Measurements from ENCODE around the gene PEAK3.

Gene PEAK3

DNA sequence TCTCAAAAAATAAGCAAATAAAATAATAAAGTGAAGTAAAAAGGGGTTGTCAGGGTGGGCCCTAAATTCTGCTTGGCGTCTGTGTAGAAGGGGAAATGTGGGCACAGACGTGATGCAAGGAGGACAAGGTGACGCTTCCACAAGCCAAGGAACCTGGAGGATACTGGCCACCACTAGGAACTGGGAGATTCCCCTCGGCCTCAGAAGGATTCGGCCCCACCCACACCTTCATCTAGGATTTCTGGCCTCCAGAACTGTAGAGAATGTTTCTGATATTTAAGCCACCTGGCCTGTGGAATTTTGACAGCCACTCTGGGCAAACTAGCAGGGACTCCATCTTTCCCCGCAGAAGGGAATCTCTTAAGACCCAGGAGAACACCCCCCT is 47.0 kb downstream of the PEAK3 start:
- ChIA-PET CTCF (interaction anchor here (1.2 to 1.4 kb wide), 2 partner anchors 66 to 80 kb away, joined by 4 read pairs; no protein-coding TSS in a partner anchor), POLR2A (interaction anchor here (1.4 kb wide), 1 partner anchor 34 kb away, joined by 6 read pairs; no protein-coding TSS in a partner anchor)
- DNase-seq: no peak
- no peaks in the 10 kb centered on the region for H3K9me3 ChIP-seq (ENCODE audit: control extremely low read depth in 1 of 5, control insufficient read depth in 4 of 5, insufficient read depth in 2 of 5, low read depth in 1 of 5, low read length in 4 of 5)
- H3K27me3 ChIP-seq (replicated peaks in 2 of 5; ENCODE audit: control insufficient read depth in 4 of 5, insufficient read depth in 5 of 5, low read length in 4 of 5): no peaks in the 10 kb centered on the region
- H3K36me3 ChIP-seq (ENCODE audit: control insufficient read depth in 4 of 4, insufficient read depth in 4 of 4, low read length in 3 of 4): peaks cover 3 to 47% (median 33%) of the 10 kb centered on the region in 4 experiments
- peak overlapping the region in 1 of 2 experiments; percentile 94 for H3K27ac ChIP-seq (ENCODE audit: insufficient read depth in 1 of 2, low read depth in 1 of 2, low read length in 2 of 2, poor library complexity in 1 of 2, severe bottlenecking in 2 of 2)
- H3K4me3 ChIP-seq (ENCODE audit: control insufficient read depth in 1 of 7, extremely low read depth in 1 of 7, insufficient read depth in 4 of 7, low read depth in 2 of 7, low read length in 6 of 7): peak overlapping the region; percentile 59 to 86 (median 79)
- WGBS (ENCODE audit: insufficient coverage): 88% methylated on average over 6 of the region's 6 CpGs
- H3K4me1 ChIP-seq (ENCODE audit: control extremely low read depth in 1 of 4, control insufficient read depth in 4 of 4, insufficient read depth in 4 of 4, low read length in 3 of 4): peaks cover 0 to 50% (median 47%) of the 10 kb centered on the region in 4 experiments

GRCh38 chr19:2233601-2234280 is 48.2 kb downstream of the PEAK3 start:
- Histone ChIP-seq H3K4me3 (ENCODE audit: control insufficient read depth in 1 of 7, extremely low read depth in 1 of 7, insufficient read depth in 4 of 7, low read depth in 2 of 7, low read length in 6 of 7) (no peak overlapping the region), H3K27me3 (replicated peaks in 2 of 5; ENCODE audit: control insufficient read depth in 4 of 5, insufficient read depth in 5 of 5, low read length in 4 of 5) (no peaks in the 10 kb centered on the region), H3K27ac (ENCODE audit: insufficient read depth in 1 of 2, low read depth in 1 of 2, low read length in 2 of 2, poor library complexity in 1 of 2, severe bottlenecking in 2 of 2) (no peak overlapping the region), H3K4me1 (ENCODE audit: control extremely low read depth in 1 of 4, control insufficient read depth in 4 of 4, insufficient read depth in 4 of 4, low read length in 3 of 4) (peaks cover 0 to 37% (median 35%) of the 10 kb centered on the region in 4 experiments), H3K9me3 (ENCODE audit: control extremely low read depth in 1 of 5, control insufficient read depth in 4 of 5, insufficient read depth in 2 of 5, low read depth in 1 of 5, low read length in 4 of 5) (no peaks in the 10 kb centered on the region), H3K36me3 (ENCODE audit: control insufficient read depth in 4 of 4, insufficient read depth in 4 of 4, low read length in 3 of 4) (peaks cover 3 to 58% (median 46%) of the 10 kb centered on the region in 4 experiments)
- no peak for DNase-seq
- ChIA-PET CTCF (interaction anchor here (0.6 to 1.9 kb wide), 2 partner anchors 9 to 220 kb away, joined by 3 to 6 read pairs; no protein-coding TSS in a partner anchor), POLR2A (no interaction called here)
- 97% methylated on average over 22 of the region's 25 CpGs for WGBS (ENCODE audit: insufficient coverage)

DNA sequence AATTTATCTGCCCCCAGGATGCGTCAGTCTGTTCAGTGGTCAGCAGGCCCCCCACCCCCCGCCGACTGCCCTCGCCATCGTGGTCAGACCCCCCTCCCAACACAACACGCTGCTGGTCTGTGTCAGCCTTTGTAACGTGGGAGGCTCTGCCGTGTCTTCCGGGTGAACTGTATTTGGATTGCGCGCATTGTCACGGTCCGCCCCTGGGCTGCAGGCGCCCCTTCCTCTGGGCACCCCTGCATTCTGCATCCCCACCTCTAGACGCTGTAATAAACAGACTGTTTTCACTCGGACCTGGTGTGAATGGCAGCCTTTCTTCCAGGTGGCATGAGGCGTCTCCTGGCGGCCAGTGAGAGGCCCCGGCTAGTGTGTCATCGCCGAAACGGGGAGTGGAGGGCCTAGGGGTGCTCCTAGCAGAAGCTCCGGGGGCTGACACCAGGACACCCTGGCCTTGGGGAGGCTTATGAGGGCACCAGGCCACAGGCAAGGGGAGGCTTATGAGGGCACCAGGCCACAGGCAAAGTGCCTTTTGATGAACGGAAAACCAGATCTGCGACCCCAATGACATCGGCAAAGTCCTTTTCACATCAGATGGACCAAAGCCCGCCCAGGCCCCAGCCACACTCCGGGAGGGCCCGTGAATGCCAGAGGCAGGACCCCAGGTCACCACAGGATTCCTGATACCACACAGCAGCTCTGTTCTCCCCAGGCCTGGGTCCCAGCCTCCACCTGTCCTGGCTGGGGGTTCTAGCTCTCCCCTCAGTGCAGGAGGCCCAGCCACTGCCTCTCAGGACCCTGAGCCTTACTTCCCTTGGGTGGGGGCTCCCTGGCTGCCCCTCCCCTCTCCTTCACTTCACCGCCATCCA is 49.5 kb downstream of the PEAK3 start:
- no peak overlapping the region for H3K27ac ChIP-seq (ENCODE audit: insufficient read depth in 1 of 2, low read depth in 1 of 2, low read length in 2 of 2, poor library complexity in 1 of 2, severe bottlenecking in 2 of 2)
- no peaks in the 10 kb centered on the region for H3K9me3 ChIP-seq (ENCODE audit: control extremely low read depth in 1 of 5, control insufficient read depth in 4 of 5, insufficient read depth in 2 of 5, low read depth in 1 of 5, low read length in 4 of 5)
- DNase-seq: no peak
- H3K27me3 ChIP-seq (replicated peaks in 2 of 5; ENCODE audit: control insufficient read depth in 4 of 5, insufficient read depth in 5 of 5, low read length in 4 of 5): no peaks in the 10 kb centered on the region
- H3K4me3 ChIP-seq (ENCODE audit: control insufficient read depth in 1 of 7, extremely low read depth in 1 of 7, insufficient read depth in 4 of 7, low read depth in 2 of 7, low read length in 6 of 7): no peak overlapping the region
- POLR2A ChIA-PET: no interaction called here
- CTCF ChIA-PET: interaction anchor here (1.9 kb wide), 1 partner anchor 8 kb away, joined by 6 read pairs; no protein-coding TSS in a partner anchor
- peaks cover 0 to 25% (median 23%) of the 10 kb centered on the region in 4 experiments for H3K4me1 ChIP-seq (ENCODE audit: control extremely low read depth in 1 of 4, control insufficient read depth in 4 of 4, insufficient read depth in 4 of 4, low read length in 3 of 4)
- WGBS (ENCODE audit: insufficient coverage): 96% methylated on average over 20 of the region's 30 CpGs
- peaks cover 3 to 63% (median 52%) of the 10 kb centered on the region in 4 experiments for H3K36me3 ChIP-seq (ENCODE audit: control insufficient read depth in 4 of 4, insufficient read depth in 4 of 4, low read length in 3 of 4)

- POLR2A ChIA-PET: no interaction called here
- WGBS (ENCODE audit: insufficient coverage): 93% methylated on average over 18 of the region's 21 CpGs
- no peak overlapping the region for H3K27ac ChIP-seq (ENCODE audit: insufficient read depth in 1 of 2, low read depth in 1 of 2, low read length in 2 of 2, poor library complexity in 1 of 2, severe bottlenecking in 2 of 2)
- CTCF ChIA-PET: interaction anchor here (1.8 kb wide), 1 partner anchor 80 kb away, joined by 5 read pairs; the partner anchor contains the start of gene AP3D1
- H3K36me3 ChIP-seq (ENCODE audit: control insufficient read depth in 4 of 4, insufficient read depth in 4 of 4, low read length in 3 of 4): peaks cover 3 to 70% (median 53%) of the 10 kb centered on the region in 4 experiments
- peaks cover 0 to 18% (median 18%) of the 10 kb centered on the region in 4 experiments for H3K4me1 ChIP-seq (ENCODE audit: control extremely low read depth in 1 of 4, control insufficient read depth in 4 of 4, insufficient read depth in 4 of 4, low read length in 3 of 4)
- no peak overlapping the region for H3K4me3 ChIP-seq (ENCODE audit: control insufficient read depth in 1 of 7, extremely low read depth in 1 of 7, insufficient read depth in 4 of 7, low read depth in 2 of 7, low read length in 6 of 7)
- no peaks in the 10 kb centered on the region for H3K27me3 ChIP-seq (replicated peaks in 2 of 5; ENCODE audit: control insufficient read depth in 4 of 5, insufficient read depth in 5 of 5, low read length in 4 of 5)
- H3K9me3 ChIP-seq (ENCODE audit: control extremely low read depth in 1 of 5, control insufficient read depth in 4 of 5, insufficient read depth in 2 of 5, low read depth in 1 of 5, low read length in 4 of 5): no peaks in the 10 kb centered on the region
- no peak for DNase-seq
These were observed 50.3 kb downstream of the PEAK3 start for GRCh38 chr19:2231621-2232221.

GRCh38 chr19:2230807-2231533 is 51.0 kb downstream of the PEAK3 start:
- Histone ChIP-seq H3K9me3 (ENCODE audit: control extremely low read depth in 1 of 5, control insufficient read depth in 4 of 5, insufficient read depth in 2 of 5, low read depth in 1 of 5, low read length in 4 of 5) (no peaks in the 10 kb centered on the region), H3K4me3 (ENCODE audit: control insufficient read depth in 1 of 7, extremely low read depth in 1 of 7, insufficient read depth in 4 of 7, low read depth in 2 of 7, low read length in 6 of 7) (no peak overlapping the region), H3K27ac (ENCODE audit: insufficient read depth in 1 of 2, low read depth in 1 of 2, low read length in 2 of 2, poor library complexity in 1 of 2, severe bottlenecking in 2 of 2) (no peak overlapping the region), H3K4me1 (ENCODE audit: control extremely low read depth in 1 of 4, control insufficient read depth in 4 of 4, insufficient read depth in 4 of 4, low read length in 3 of 4) (peaks cover 0 to 16% (median 15%) of the 10 kb centered on the region in 4 experiments), H3K36me3 (ENCODE audit: control insufficient read depth in 4 of 4, insufficient read depth in 4 of 4, low read length in 3 of 4) (peaks cover 3 to 78% (median 57%) of the 10 kb centered on the region in 4 experiments), H3K27me3 (replicated peaks in 2 of 5; ENCODE audit: control insufficient read depth in 4 of 5, insufficient read depth in 5 of 5, low read length in 4 of 5) (no peaks in the 10 kb centered on the region)
- ChIA-PET CTCF (interaction anchor here (1.0 to 1.8 kb wide), 5 partner anchors 14 to 88 kb away, joined by 3 to 5 read pairs (median 3); partner anchors contain the start of gene AP3D1), POLR2A (interaction anchor here (1.0 kb wide), 1 partner anchor 62 kb away, joined by 3 read pairs; no protein-coding TSS in a partner anchor)
- DNase-seq: no peak
- WGBS (ENCODE audit: insufficient coverage): 93% methylated on average over 3 of the region's 12 CpGs

DNA sequence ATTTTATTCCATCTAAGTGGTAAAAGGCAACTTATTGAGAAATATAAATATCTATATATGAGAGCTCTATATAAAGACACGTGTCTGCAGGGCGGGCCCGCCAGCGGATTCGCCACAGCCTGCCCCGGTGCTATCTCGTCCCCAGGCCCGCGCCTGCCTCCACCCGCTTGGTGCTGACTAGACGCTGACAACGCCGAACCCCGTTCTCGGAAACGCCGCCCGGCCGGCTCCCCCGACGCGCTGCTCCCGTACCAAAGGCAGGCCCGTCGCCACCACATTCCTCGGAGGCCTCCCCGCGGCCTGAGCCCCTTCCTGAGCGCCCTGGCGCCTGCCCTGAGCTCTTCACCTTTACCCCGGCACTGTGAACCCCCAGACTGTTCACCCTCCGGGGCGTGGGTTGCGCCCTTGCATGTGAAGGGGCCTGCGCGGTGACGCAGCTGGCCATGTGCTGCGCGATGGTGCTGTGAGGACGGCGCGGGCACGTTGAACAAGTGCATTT is 51.9 kb downstream of the PEAK3 start:
- peaks cover 6 to 87% (median 65%) of the 10 kb centered on the region in 4 experiments for H3K36me3 ChIP-seq (ENCODE audit: control insufficient read depth in 4 of 4, insufficient read depth in 4 of 4, low read length in 3 of 4)
- no peak for DNase-seq
- H3K27me3 ChIP-seq (replicated peaks in 2 of 5; ENCODE audit: control insufficient read depth in 4 of 5, insufficient read depth in 5 of 5, low read length in 4 of 5): no peaks in the 10 kb centered on the region
- POLR2A ChIA-PET: interaction anchor here (0.9 to 1.0 kb wide), 2 partner anchors 61 to 177 kb away, joined by 3 read pairs; no protein-coding TSS in a partner anchor
- CTCF ChIA-PET: interaction anchor here (0.5 to 1.8 kb wide), 7 partner anchors 13 to 137 kb away, joined by 3 to 5 read pairs (median 3); partner anchors contain the start of gene AP3D1
- peaks cover 0 to 13% (median 11%) of the 10 kb centered on the region in 4 experiments for H3K4me1 ChIP-seq (ENCODE audit: control extremely low read depth in 1 of 4, control insufficient read depth in 4 of 4, insufficient read depth in 4 of 4, low read length in 3 of 4)
- no peak overlapping the region for H3K27ac ChIP-seq (ENCODE audit: insufficient read depth in 1 of 2, low read depth in 1 of 2, low read length in 2 of 2, poor library complexity in 1 of 2, severe bottlenecking in 2 of 2)
- H3K4me3 ChIP-seq (ENCODE audit: control insufficient read depth in 1 of 7, extremely low read depth in 1 of 7, insufficient read depth in 4 of 7, low read depth in 2 of 7, low read length in 6 of 7): no peak overlapping the region
- WGBS (ENCODE audit: insufficient coverage): 93% methylated on average over 43 of the region's 43 CpGs
- H3K9me3 ChIP-seq (ENCODE audit: control extremely low read depth in 1 of 5, control insufficient read depth in 4 of 5, insufficient read depth in 2 of 5, low read depth in 1 of 5, low read length in 4 of 5): no peaks in the 10 kb centered on the region

Data from common myeloid progenitor, CD34-positive (primary cell).